ENCODE data around the gene ZYG11A. TPM values are rescaled to one million over a fixed set of nuclear protein-coding genes. Genes with fewer than 3 reads are reported as not detected.
A peak's percentile ranks its signal among the peaks of the same experiment; 100 is the strongest.

The ZYG11A gene
- total and polyA plus RNA-seq, 2 of the 13 experiments (the other 11 are each of a cell fraction or from before 2014, with no cell fraction given) = not detected

GRCh38 chr1:52920791-52921291 is 78.3 kb downstream of the ZYG11A start (continued):
- 0 out of 2 replicates have a peak, but pooled peaks have one; percentile 14 for TF ChIP-seq ZHX2 (IDR thresholded peaks at IDR 0.05; ENCODE audit: low read depth)
- TF ChIP-seq ZHX2 (CRISPR knock-in tag; IDR thresholded peaks at IDR 0.05; ENCODE audit: borderline replicate concordance) = no peak
- TF ChIP-seq ATF4 (CRISPR knock-in tag; IDR thresholded peaks at IDR 0.05) = 0 out of 4 replicates have a peak, but pooled peaks of 1 of the 2 experiments have one; percentile 23
- no peak for TF ChIP-seq ZNF644 (CRISPR knock-in tag; IDR thresholded peaks at IDR 0.05; ENCODE audit: low read depth)
- TF ChIP-seq SIX1 (CRISPR knock-in tag; IDR thresholded peaks at IDR 0.05; ENCODE audit: borderline replicate concordance) = no peak
- TF ChIP-seq ZNF670 (CRISPR knock-in tag; IDR thresholded peaks at IDR 0.05; ENCODE audit: borderline replicate concordance) = no peak
- no peak for TF ChIP-seq POLR2G (IDR thresholded peaks at IDR 0.05; ENCODE audit: low read depth, low read length)
- TF ChIP-seq FOXP1 (IDR thresholded peaks at IDR 0.05) = 0 out of 2 replicates have a peak, but pooled peaks have one; percentile 13
- peak; percentile 85 for TF ChIP-seq FOXP1 (CRISPR knock-in tag; IDR thresholded peaks at IDR 0.05)
- peak; percentile 66 for TF ChIP-seq HNF4A (CRISPR knock-in tag; IDR thresholded peaks at IDR 0.05)
- TF ChIP-seq GLI4 (CRISPR knock-in tag; IDR thresholded peaks at IDR 0.05; ENCODE audit: borderline replicate concordance) = 0 out of 2 replicates have a peak, but pooled peaks have one; percentile 22
- TF ChIP-seq, protein P1, sequence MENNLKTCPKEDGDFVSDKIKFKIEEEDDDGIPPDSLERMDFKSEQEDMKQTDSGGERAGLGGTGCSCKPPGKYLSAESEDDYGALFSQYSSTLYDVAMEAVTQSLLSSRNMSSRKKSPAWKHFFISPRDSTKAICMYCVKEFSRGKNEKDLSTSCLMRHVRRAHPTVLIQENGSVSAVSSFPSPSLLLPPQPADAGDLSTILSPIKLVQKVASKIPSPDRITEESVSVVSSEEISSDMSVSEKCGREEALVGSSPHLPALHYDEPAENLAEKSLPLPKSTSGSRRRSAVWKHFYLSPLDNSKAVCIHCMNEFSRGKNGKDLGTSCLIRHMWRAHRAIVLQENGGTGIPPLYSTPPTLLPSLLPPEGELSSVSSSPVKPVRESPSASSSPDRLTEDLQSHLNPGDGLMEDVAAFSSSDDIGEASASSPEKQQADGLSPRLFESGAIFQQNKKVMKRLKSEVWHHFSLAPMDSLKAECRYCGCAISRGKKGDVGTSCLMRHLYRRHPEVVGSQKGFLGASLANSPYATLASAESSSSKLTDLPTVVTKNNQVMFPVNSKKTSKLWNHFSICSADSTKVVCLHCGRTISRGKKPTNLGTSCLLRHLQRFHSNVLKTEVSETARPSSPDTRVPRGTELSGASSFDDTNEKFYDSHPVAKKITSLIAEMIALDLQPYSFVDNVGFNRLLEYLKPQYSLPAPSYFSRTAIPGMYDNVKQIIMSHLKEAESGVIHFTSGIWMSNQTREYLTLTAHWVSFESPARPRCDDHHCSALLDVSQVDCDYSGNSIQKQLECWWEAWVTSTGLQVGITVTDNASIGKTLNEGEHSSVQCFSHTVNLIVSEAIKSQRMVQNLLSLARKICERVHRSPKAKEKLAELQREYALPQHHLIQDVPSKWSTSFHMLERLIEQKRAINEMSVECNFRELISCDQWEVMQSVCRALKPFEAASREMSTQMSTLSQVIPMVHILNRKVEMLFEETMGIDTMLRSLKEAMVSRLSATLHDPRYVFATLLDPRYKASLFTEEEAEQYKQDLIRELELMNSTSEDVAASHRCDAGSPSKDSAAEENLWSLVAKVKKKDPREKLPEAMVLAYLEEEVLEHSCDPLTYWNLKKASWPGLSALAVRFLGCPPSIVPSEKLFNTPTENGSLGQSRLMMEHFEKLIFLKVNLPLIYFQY (CRISPR knock-in tag; IDR thresholded peaks at IDR 0.05; ENCODE audit: borderline replicate concordance) = no peak; the same call in 1 of the 2 replicates
- TF ChIP-seq, protein P2, sequence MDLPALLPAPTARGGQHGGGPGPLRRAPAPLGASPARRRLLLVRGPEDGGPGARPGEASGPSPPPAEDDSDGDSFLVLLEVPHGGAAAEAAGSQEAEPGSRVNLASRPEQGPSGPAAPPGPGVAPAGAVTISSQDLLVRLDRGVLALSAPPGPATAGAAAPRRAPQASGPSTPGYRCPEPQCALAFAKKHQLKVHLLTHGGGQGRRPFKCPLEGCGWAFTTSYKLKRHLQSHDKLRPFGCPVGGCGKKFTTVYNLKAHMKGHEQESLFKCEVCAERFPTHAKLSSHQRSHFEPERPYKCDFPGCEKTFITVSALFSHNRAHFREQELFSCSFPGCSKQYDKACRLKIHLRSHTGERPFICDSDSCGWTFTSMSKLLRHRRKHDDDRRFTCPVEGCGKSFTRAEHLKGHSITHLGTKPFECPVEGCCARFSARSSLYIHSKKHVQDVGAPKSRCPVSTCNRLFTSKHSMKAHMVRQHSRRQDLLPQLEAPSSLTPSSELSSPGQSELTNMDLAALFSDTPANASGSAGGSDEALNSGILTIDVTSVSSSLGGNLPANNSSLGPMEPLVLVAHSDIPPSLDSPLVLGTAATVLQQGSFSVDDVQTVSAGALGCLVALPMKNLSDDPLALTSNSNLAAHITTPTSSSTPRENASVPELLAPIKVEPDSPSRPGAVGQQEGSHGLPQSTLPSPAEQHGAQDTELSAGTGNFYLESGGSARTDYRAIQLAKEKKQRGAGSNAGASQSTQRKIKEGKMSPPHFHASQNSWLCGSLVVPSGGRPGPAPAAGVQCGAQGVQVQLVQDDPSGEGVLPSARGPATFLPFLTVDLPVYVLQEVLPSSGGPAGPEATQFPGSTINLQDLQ (CRISPR knock-in tag; IDR thresholded peaks at IDR 0.05) = no peak

All from HepG2 (cell line).